GM20431 (cell line): ENCODE measurements around the gene LHPP.
"Not testable (repeated sequence)": the region's sequence is repeated elsewhere in the genome, so short reads cannot be mapped to it uniquely, and the experiment has no call there.

Source experiments
- in situ Hi-C: fragments of 300-500 bp; cut with MseI, MboI; formaldehyde crosslinking; loops from one replicate; pipeline ENCODE4 v1.15.0; 2020; ENCODE audit warnings: low sequenced_read_pairs; ENCODE audit not compliant: unreplicated experiment

The LHPP gene

DNA sequence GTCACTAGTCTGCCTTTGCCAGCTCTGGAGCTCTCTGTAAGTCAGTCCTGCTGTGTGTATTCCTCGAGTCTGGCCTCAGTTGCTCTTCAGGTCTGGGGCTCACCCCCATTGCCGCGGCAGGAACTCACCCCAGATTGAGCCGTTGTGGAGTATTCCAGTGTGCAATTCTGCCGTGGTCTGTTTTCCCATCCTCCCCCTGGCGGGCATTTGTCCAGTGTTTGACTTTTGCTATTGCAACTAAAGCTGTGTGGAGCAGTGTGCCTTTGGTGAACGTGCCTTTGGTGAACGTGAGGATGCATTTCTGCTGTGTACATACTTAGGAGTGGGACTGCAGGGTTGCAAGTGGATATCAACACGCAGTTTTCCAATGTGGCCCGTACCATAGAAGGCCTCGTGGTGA is 148.1 kb downstream of the LHPP start:
- in situ Hi-C loops = no loop called here

DNA sequence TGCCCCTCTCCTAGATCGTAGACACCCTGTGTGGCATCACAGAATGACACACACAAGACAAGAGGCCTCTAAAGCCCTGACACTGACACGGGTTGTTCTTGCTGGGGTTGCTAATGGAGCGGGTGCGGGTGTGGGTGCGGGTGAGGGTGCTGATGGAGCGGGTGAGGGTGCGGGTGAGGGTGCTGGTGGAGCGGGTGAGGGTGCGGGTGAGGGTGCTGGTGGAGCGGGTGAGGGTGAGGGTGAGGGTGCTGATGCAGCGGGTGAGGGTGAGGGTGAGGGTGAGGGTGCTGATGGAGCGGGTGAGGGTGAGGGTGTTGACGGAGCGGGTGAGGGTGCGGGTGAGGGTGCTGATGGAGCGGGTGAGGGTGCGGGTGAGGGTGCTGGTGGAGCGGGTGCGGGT is 148.6 kb downstream of the LHPP start:
- in situ Hi-C loops = not testable (repeated sequence)

DNA sequence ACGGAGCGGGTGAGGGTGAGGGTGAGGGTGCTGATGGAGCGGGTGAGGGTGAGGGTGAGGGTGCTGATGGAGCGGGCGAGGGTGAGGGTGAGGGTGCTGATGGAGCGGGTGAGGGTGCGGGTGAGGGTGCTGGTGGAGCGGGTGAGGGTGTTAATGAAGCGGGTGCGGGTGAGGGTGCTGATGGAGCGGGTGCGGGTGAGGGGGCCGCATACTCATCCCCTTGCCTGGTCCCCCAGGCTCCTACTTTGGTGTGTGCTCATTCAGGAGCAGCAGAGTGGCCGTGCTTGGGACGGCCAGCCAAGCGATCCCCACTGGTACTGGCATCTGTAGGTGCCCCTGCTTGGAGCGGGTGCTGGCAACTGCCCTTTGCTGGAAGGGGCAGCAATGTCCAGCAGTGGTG is 149.2 kb downstream of the LHPP start:
- in situ Hi-C loops = not testable (repeated sequence)

DNA sequence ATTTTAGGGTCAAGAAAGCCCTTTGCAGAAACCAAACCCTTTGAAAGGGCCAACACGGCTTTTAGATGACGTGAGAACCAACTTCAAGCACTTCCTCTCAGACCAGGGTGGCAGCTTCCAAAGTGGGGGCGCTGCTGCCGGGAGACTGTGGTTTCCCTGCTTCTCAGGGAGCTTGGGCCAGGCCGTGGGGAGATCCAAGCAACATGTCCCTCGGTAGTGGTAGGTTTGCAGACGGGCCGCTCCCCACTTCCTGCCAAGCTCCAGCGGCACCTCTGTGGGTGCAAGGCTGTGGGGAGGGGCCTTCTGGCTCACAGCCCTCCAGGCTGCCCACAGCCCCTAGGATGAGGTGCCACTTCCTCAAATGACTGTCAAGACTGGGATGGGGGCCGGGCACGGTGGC is 150.1 kb downstream of the LHPP start:
- in situ Hi-C loops = no loop called here

DNA sequence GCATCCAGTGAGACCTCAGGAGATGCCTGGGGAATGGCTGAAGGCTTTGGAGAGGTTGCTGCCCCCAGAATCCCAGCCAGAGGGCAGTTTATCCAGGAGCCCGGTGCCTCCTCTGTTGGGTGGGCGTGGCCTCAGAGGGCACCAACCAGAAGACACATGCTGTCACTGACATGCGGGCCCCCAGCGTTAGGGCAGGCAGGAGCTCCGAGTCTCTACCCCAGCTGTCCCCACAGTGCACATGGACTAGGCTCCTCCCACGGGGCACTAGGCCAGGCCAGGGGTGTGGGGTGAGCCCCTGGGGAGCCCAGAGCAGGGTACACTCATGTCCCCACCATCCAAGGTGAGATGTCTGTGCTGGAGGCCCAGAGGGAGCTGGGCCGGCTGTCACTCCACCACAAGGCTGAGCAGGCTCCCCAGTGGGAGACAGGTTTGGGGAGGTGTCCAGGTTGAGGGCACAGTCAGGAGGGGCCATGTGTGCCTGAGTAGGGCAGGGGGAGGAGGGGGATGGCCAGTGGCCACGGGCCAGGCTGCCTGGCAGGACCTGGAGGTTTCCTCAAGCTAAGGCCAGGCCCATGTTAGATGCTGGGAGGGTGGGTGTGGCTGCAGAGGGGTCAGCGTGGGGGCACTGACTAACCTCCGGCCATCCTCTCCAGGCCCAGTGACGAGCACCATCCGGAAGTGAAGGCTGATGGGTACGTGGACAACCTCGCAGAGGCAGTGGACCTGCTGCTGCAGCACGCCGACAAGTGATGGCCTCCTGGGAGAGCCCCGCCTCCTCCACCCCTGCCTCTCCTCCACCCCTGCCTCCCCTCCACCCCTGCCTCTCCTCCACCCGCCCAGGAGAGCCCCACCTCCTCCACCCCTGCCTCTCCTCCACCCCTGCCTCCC is 151.2 kb downstream of the LHPP start:
- in situ Hi-C loops = no loop called here

DNA sequence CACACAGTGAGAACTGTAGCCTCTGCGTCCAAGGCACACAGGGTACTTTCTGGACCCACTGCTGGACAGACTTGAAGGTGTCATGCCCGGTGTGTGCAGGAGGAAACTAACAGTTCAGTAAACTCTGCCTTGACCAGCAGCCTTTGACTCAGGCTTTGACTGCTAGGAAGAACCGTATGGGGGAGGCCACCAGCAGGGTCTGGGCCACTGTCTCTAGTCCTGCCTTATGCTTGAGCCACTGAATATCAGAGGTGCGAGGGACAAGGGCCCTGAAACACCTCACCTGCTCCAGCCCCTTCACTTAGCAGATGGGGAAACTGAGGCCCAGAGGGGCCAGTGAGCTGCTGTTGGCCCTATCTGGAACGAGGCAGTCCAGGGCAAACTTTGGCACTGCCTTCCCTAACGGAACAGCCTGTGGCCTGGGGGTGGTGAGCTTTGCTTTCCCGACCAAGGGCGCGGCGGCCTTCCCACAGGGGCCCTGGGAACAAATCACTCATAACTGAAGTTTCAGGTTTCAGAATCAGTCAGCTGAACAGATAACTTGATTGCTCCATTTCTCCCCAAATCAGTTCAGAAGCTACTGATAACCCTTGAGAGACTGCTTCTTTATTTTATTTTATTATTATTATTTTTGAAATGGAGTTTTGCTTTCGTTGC is 152.5 kb downstream of the LHPP start:
- in situ Hi-C loops = no loop called here

DNA sequence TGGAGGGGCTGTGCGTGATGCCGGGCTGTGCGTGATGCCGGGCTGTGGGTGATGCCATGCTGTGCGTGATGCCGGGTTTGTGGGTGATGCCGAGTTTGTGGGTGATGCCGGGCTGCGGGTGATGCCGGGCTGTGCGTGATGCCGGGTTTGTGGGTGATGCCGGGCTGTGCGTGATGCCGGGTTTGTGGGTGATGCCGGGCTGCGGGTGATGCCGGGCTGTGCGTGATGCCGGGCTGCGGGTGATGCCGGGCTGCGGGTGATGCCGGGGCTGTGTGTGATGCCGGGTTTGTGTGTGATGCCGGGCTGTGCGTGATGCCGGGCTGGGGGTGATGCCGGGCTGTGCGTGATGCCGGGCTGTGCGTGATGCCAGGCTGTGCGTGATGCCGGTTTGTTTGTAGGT is 153.6 kb downstream of the LHPP start:
- in situ Hi-C loops = no loop called here

DNA sequence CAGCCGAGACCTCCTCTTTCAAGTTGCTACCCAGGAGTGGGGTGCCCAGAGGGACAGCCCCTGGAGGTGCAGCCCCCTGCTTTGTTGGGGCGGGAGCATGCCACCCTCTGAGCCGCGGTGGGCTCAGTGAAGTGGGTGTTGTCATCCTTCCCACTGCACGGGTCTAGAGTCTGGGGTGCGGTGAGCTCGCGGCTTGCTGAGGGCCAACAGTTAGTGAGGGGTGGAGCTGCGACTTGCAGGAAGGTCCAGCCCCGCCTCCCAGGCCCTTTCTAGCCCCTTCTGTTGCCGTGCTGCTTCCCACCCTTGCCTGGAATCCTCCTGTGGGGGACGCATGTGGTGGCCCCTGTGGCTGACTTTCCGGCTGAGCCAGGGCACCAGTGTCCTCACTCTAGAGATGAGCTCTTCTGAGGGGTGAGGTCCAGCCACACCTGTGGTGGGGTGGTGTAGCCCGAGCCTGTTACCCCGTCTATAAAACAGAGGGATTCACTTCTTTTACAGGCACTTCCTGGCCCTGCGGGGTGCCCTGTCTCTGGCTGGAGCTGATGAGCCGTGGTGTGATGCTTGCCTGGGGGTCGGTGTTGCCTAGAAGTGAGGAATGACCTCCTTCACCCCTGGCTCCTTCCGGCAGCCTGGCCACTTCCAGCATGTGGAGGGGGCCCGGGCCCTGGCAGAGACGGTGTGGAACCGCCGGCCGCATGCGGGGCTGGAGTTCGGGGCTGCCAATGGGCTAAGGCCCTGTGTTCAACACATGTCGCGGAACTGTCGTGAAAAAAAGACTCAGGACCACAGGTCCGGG is 154.6 kb downstream of the LHPP start:
- in situ Hi-C loops = no loop called here

DNA sequence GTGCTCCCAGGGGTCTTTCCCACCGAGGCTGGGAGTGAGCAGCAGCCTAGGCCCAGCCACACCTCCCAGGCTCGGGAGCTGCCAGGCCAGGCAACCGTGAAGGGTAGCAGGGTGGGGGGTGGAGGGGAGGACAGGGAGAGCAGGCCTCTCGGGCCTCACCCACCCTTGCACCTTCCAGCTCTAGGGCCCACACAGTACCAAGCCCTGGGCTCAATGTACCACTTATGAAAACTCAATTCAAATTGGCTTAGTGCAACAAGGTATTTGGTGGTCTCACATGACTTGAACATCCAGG is 155.2 kb downstream of the LHPP start:
- in situ Hi-C loops = no loop called here

DNA sequence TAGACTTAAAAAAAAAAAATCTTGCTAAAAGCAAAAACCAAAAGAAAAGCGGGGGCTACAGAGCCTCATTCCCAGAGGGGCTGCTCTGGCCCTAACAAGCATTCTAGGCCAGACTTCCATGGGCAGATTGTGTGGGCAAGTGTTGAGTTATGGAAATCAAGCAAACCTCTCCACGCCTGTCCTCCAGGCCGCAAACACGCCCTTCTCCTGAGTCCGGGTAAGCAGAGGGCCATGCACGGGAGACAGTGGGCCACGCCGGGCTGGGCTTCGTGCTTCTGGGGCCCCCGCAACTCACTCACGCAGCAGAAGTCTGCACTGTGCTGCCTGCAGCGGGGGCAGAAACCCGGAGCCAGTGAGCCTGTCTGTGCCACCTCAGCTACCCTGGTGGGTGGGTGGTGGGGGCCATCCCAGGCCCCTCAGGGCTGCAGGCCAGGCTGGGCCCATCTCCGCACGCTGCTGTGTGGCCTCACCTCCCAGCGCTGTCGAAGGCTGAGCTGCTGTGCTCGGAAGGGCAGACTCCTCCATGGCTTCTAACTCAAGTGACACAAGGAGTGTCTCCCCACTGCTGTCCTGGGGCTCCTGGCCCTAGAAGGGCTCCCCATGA is 156.9 kb downstream of the LHPP start:
- in situ Hi-C loops = no loop called here

DNA sequence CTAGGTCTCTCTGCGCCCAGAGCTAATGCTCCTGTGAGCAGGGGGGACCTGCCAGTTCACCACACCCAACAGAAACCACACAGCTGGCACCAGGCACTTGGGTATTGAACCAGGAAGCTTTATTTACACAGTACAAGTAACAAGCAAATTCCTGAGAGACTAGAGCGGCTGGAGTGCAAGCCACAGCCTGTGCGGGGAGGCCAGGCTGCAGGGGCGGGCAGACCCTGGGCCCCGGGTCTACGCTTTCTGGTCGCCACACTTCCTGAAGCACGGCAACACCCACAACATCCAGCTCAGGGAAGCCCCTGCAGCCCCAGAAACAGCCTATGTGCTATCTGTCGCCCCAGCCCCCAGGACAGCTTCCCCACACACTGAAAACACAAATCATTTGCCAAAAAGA is 157.6 kb downstream of the LHPP start:
- in situ Hi-C loops = no loop called here

DNA sequence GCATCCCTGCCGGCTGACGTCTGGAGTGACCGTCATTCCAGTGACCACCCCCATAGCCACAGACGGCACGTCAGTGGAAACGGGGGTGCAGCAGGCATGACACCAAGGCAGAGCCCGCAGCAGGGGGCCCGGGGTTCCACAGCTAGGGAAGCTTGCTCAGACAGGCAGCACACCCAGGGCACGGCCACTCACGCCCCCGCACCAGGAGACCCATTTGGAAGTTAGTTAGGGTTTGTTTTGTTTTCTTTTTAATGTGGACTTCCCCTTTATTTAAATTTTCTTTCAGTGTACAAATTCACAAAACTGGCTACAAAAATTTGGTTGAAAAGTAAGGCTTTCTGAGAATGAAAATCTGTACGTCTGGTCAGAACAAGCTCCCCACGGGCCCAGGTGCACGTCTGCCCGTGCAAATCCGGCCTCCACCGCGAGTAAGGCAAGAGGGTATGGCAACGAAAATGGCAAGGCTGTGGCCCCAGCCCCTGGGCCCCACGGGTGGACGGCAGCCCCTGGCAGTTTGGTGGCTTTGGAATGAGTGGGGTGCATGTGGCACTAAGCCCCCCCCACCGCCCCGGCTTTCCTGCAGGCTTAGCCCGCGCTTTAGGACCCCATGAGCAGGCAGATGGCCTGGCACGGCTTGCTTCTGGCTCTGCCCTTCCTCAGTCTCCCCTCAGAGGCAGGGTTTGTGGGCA is 158.3 kb downstream of the LHPP start:
- in situ Hi-C loops = no loop called here

DNA sequence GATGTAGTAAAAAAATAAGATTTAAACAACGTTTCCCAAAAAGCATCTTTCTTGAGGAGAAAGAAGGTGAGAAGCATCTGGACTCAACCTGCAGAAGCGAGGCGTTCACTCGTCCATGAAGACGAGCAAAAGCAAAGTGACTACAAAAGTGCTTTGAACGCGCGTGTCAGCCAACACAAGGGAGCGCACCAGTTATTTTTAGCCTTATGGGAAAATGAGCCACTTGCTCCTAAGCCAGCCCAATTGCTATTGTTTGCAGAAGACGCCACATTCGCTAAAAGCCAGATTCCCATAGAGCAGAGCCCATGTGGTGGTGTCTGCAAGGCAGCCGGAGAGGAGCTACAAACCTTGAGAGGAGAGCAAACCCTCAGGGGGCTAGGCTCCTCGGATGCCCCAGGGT is 160.0 kb downstream of the LHPP start:
- in situ Hi-C loops = no loop called here

DNA sequence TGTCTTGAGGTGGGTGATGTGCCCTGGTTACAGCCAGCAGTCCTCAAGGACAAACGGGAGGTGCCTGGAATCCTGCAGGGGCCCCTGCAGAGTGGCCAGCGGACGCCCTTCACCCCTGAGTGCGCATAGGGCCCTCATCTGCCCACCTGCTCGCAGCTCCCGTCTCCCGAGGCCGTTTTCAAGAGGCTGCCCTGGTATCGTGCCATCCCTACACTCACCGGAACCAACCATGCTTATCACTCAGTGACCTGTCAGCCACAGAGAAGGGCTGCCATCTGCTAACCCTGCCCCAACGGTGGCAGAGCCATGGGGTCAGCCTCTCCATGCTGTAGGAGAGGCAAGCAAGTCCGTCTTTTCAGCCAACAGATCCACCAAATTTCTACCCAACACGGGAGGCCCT is 160.5 kb downstream of the LHPP start:
- in situ Hi-C loops = no loop called here

DNA sequence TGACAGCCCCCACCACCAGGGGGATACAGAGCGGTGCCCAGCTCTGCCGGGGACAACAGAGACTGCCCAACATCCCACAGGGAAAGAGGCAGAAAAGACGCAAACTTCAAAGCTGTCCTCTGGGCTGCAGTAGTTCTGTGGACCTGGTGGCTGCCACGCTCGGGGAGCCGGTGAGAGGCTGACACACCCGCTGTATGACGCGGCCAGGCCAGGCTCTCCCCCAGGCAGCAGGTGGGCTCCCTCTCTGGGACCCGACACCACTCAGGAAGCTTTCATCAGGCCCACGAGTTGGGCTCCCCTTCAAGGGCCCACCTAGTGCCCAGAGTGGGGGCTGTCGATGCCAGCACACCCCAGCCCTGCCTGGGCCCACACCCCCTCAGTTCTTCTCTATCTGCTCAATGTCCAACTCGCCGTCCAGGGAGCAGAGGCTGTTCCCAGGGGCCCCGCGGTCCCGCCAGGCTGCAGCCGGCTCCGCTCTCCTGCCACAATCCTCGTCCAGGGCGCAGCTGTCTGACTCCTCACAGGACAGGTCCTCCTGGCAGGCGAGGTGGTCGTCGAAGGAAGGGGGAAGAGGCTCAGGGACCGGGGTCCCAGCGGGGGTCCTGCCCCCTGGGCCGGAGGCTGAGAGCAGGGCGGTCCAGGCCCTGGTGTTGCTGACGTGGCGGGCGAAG is 161.4 kb downstream of the LHPP start:
- in situ Hi-C loops = no loop called here

DNA sequence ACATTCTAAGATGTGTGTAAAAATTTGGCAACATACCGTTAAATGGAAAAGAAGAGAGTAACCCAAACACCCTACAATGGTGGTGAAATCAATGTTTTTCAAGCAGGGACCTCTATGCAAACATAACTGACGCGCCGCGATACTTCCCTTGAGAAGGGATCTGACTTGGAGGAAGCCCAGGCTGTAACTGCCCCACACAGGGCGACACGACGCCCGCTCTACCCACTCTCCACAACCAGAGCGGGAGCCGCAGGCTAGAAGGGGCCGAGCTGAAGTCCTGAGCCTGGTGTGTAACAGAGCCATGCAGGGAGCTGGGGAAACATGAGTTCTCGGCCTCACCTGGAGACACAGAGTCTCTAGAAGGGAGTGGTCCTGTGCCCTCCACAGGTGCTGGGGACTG is 162.4 kb downstream of the LHPP start:
- in situ Hi-C loops = no loop called here

DNA sequence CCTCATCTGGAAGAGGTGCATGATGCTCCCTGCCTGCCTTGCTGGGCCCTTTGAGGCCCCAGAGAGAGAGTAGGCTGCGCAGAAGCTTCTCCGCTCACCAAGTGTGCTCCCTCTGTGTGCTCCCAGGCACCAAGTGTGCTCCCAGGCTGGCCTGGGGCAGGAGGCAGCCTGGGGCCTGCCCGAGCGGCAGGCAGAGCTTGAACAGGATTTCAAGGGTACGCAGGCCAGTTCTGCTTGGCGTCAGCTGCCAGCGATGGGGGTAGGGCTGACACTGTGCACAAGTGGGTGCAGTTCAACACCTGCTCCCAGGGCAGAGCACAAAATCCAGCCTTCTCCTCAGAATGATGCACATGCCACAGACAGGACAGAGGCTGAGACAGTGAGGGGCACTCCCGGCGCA is 162.8 kb downstream of the LHPP start:
- in situ Hi-C loops = no loop called here

DNA sequence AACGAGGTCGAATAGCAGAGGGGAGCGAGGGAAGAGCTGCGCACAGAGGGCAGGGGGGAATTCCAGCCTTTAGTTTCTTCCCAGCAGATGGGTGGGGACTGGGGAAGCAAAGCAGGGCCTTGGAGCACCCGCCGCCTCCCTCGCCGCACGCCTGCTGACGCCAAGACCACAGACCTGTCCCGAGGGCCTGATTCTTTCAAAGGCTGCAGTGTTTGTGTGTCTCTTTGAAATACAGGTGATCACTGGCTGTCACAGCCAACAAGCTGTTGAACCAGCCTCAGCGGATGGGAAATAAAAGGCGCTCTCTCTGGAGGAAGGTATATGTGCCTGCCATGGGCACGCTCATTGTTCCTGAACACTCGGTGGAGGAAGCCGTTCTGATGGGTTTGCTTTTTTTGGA is 163.3 kb downstream of the LHPP start:
- in situ Hi-C loops = no loop called here

DNA sequence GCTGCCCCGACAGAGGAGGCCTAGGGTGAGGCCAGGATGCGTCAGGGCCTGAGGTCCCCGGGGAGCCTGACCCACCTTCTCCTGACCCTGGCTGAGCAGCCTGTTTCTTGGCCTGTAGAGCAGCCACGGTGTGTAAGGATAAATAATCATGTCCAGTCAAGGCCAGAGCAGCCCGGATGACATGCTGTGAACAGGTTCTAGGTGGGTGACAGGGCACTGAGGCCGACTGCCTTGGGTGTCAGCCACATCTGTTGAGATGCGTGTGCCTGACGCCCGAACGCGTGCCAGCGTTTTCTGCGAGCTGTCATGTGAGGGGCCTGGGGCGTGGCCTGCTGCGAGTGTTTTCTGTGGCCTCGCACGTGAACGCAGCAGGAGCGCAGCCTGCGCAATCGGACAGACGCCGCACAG is 164.2 kb downstream of the LHPP start:
- in situ Hi-C loops = no loop called here
